K562 (cell line): ENCODE results near the gene SLC48A1. TPM values are rescaled to one million over a fixed set of nuclear protein-coding genes. Genes with fewer than 3 reads are reported as not detected.

ENCODE experiments used
- ATF7 ChIP-seq: fragments of 450-650 bp; IDR thresholded peaks from 2 replicates; pipeline ENCODE4 v1.7.1; 2014; ENCODE audit warnings: mild to moderate bottlenecking, moderate library complexity
- BCLAF1 ChIP-seq, 2 experiments: fragments of 450-650 bp in 1 of 2; IDR thresholded peaks; 2 replicates each; pipeline ENCODE4 v1.6.1; 2011 to 2017; ENCODE audit warnings: low read depth in 2 of 2, antibody characterized with exemption in 1 of 2, borderline replicate concordance in 1 of 2, low read length in 1 of 2, mild to moderate bottlenecking in 1 of 2, mixed read lengths in 1 of 2; ENCODE audit not compliant: control insufficient read depth in 1 of 2
- FOXA1 ChIP-seq: fragments of 450-650 bp; IDR thresholded peaks from 2 replicates; pipeline ENCODE4 v1.6.1; 2016; ENCODE audit warnings: mild to moderate bottlenecking, borderline replicate concordance
- FOXP1 ChIP-seq: sonication (generic); formaldehyde crosslinking; IDR thresholded peaks from 2 replicates; pipeline ENCODE4 v1.8.0; 2022; ENCODE audit warnings: mild to moderate bottlenecking, missing genetic modification reagents
- KHSRP ChIP-seq: fragments of 450-650 bp; IDR thresholded peaks from 2 replicates; pipeline ENCODE4 v1.6.1; 2017
- KLF1 ChIP-seq: fragments of 450-650 bp; IDR thresholded peaks from 2 replicates; pipeline ENCODE4 v1.6.1; 2016; ENCODE audit warnings: missing genetic modification characterization, missing compliant biosample characterization
- MBD1 ChIP-seq: fragments of 250-450 bp; sonication (Bioruptor Pico); IDR thresholded peaks from 2 replicates; pipeline ENCODE4 v1.8.0; 2022; ENCODE audit warnings: inconsistent platforms
- MECOM ChIP-seq: fragments of 250-450 bp; sonication (Bioruptor Pico); IDR thresholded peaks from 2 replicates; pipeline ENCODE4 v1.8.0; 2022; ENCODE audit warnings: inconsistent platforms
- MTA1 ChIP-seq: fragments of 450-650 bp; IDR thresholded peaks from 2 replicates; pipeline ENCODE4 v1.6.1; 2017; ENCODE audit warnings: borderline replicate concordance
- MYNN ChIP-seq, 2 experiments: sonication (generic); formaldehyde crosslinking in 1 of 2; IDR thresholded peaks; 2 replicates each; pipeline versions ENCODE4 v1.5.0 to v1.6.1; 2016 to 2020; ENCODE audit warnings: antibody characterized with exemption in 1 of 2, missing genetic modification reagents in 1 of 2
- NBN ChIP-seq: fragments of 450-650 bp; IDR thresholded peaks from 2 replicates; pipeline ENCODE4 v1.6.1; 2016; ENCODE audit warnings: low read depth, mild to moderate bottlenecking
- POU5F1 ChIP-seq: fragments of 150-350 bp; IDR thresholded peaks from 2 replicates; pipeline ENCODE4 v1.6.1; 2014; ENCODE audit warnings: borderline replicate concordance, low read length, low read depth, mild to moderate bottlenecking; ENCODE audit not compliant: partially characterized antibody
- RBM14 ChIP-seq: fragments of 200-400 bp; formaldehyde crosslinking; IDR thresholded peaks from 2 replicates; pipeline ENCODE4 v1.6.1; 2018; ENCODE audit warnings: low read depth, mild to moderate bottlenecking, low read length, moderate library complexity, borderline replicate concordance; ENCODE audit not compliant: insufficient read depth
- STAT5B ChIP-seq: fragments of 250-450 bp; sonication (Bioruptor Pico); IDR thresholded peaks from 2 replicates; pipeline ENCODE4 v1.8.0; 2021; ENCODE audit warnings: mild to moderate bottlenecking, inconsistent platforms
- ZBTB26 ChIP-seq: fragments of 450-650 bp; formaldehyde crosslinking; IDR thresholded peaks from 2 replicates; pipeline ENCODE4 v1.4.0; 2022; ENCODE audit warnings: missing genetic modification characterization
- ZNF24 ChIP-seq: fragments of 450-650 bp; IDR thresholded peaks from 2 replicates; pipeline ENCODE4 v1.6.1; 2016
- ZNF280A ChIP-seq: fragments of 450-650 bp; IDR thresholded peaks from 2 replicates; pipeline ENCODE4 v1.6.1; 2018; ENCODE audit warnings: mild to moderate bottlenecking, low read depth; ENCODE audit not compliant: partially characterized antibody
- ZNF347 ChIP-seq: fragments of 450-650 bp; formaldehyde crosslinking; IDR thresholded peaks from 2 replicates; pipeline ENCODE4 v1.4.0; 2020; ENCODE audit warnings: low read depth, mild to moderate bottlenecking, moderate library complexity
- polyA plus RNA-seq, 8 experiments: library from polyadenylated mRNA; depleted of rRNA in 4 of 8; stranded (reverse) in 5 of 8; unstranded in 3 of 8; fragments of >200 nt; fragmentation: Nextera tagmentation in 2 of 8; fragmentation: Illumina TruSeq in 1 of 8; extraction: Ambion mirVana in 2 of 8; extraction: Trizol in 1 of 8; gene quantifications; 2 replicates each; pipeline versions ENCODE4 v1.2.1 to v1.2.3, GENCODE V29; 2011 to 2014; ENCODE audit warnings: inconsistent platforms in 1 of 8, missing spikeins in 1 of 8
- total RNA-seq, 7 experiments: library from RNA; depleted of rRNA in 6 of 7; stranded (reverse); fragments of >200 nt in 6 of 7; fragmentation: Illumina TruSeq in 2 of 7; extraction: Trizol in 2 of 7; gene quantifications; 2 replicates each; pipeline versions ENCODE4 v1.2.1 to v1.2.3, GENCODE V29; 2011 to 2021; ENCODE audit warnings: low replicate concordance in 1 of 7

The SLC48A1 gene
- total and polyA plus RNA-seq, 9 of the 15 experiments (the other 6 are each of a cell fraction or from before 2014, with no cell fraction given): 10.7 to 37.5 (median 18.7) TPM

GRCh38 chr12:47777741-47778558, 4.9 kb downstream of the SLC48A1 start (continued):
- TF ChIP-seq ZNF24: no peak
- TF ChIP-seq KHSRP: no peak
- TF ChIP-seq FOXA1: no peak
- no peak for TF ChIP-seq STAT5B (CRISPR knock-in tag)
- no peak for TF ChIP-seq KLF1 (tag)
- TF ChIP-seq MECOM (CRISPR knock-in tag): no peak
- TF ChIP-seq ZNF280A: no peak
- no peak for TF ChIP-seq RBM14
- TF ChIP-seq MBD1: no peak
- no peak for TF ChIP-seq POU5F1
- TF ChIP-seq ZNF347 (CRISPR knock-in tag): no peak
- peak; percentile 73; the same call in 1 of the 2 replicates for TF ChIP-seq MYNN (IDR thresholded peaks at IDR 0.05)
- TF ChIP-seq MYNN (CRISPR knock-in tag; IDR thresholded peaks at IDR 0.05): no peak
- no peak for TF ChIP-seq BCLAF1 (IDR thresholded peaks at IDR 0.05; ENCODE audit: borderline replicate concordance in 1 of 2, control insufficient read depth in 1 of 2, low read depth in 2 of 2, low read length in 1 of 2)
- no peak; the same call in 1 of the 2 replicates for TF ChIP-seq ZBTB26 (CRISPR knock-in tag)
- TF ChIP-seq ATF7: peak; percentile 38; the same call in 1 of the 2 replicates
- no peak for TF ChIP-seq FOXP1 (CRISPR knock-in tag)
- peak; percentile 81; the same call in 1 of the 2 replicates for TF ChIP-seq MTA1
- 0 out of 2 replicates have a peak, but pooled peaks have one; percentile 62 for TF ChIP-seq NBN
